Frontal cortex (tissue), 4 donors: ENCODE results near the gene LCN9. TPM values are rescaled to one million over a fixed set of nuclear protein-coding genes. Genes with fewer than 3 reads are reported as not detected.
"Not testable (repeated sequence)": the region's sequence is repeated elsewhere in the genome, so short reads cannot be mapped to it uniquely, and the experiment has no call there.

Experiments
- DNase-seq, 2 donors: peaks; one replicate each; pipeline ENCODE4 v3.0.0; 2012; ENCODE audit warnings: low spot score in 2 of 2
- FAIRE-seq: peaks from 2 replicates; lab custom pipeline; 2012; peaks lifted over from hg19 to GRCh38; lab: Jason Lieb, UNC
- total RNA-seq: library from RNA; depleted of rRNA; stranded (reverse); fragments of >200 nt; gene quantifications from one replicate; pipeline ENCODE4 v1.2.3, GENCODE V29; 2014
- donor health status: control.
- donor health status: control.
- donor health status: control.

Gene LCN9
- not detected for total RNA-seq

DNA sequence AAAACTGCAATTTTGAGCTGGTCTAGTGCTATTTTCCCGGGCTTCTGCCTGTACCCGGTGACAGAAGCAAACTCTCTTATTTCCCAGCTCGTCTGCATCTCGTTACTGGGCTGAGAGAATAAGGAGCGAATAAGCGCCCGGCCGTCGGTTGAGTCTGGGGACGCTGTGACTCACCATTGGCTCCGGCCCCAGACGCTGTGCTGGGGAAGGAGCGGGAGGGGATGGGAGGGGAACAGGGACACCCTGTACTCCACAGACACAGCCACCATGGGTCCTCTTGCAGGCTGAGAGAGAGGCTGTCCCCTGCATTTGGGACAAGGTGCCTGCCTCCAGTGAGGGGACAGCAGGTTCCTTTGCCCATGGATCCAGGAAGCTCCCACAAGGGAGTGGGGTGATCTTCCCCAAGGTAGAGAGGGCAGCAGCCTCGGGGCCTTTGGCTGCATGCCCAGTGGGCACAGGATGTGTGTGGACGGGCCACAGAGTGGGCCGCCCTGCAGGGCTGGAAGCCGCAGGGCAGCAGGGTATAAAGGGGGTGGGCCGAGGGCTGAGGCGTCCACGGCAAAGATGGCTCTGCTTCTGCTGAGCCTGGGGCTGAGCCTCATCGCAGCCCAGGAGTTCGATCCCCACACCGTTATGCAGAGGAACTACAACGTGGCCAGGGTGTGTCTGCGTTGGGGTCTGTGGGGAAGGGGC lies at the start of gene LCN9:
TSS of gene LCN9 (plus strand) at position 552 of the 693 bp plus-strand sequence. CDS start at position 565, 13 bp downstream.
- peak in 1 of 2 donors; percentile 64 for DNase-seq
- no peak for FAIRE-seq

GRCh38 chr9:135613946-135614805 lies 48.9 kb upstream of the LCN9 start:
- DNase-seq (no peak), FAIRE-seq (no peak)

DNA sequence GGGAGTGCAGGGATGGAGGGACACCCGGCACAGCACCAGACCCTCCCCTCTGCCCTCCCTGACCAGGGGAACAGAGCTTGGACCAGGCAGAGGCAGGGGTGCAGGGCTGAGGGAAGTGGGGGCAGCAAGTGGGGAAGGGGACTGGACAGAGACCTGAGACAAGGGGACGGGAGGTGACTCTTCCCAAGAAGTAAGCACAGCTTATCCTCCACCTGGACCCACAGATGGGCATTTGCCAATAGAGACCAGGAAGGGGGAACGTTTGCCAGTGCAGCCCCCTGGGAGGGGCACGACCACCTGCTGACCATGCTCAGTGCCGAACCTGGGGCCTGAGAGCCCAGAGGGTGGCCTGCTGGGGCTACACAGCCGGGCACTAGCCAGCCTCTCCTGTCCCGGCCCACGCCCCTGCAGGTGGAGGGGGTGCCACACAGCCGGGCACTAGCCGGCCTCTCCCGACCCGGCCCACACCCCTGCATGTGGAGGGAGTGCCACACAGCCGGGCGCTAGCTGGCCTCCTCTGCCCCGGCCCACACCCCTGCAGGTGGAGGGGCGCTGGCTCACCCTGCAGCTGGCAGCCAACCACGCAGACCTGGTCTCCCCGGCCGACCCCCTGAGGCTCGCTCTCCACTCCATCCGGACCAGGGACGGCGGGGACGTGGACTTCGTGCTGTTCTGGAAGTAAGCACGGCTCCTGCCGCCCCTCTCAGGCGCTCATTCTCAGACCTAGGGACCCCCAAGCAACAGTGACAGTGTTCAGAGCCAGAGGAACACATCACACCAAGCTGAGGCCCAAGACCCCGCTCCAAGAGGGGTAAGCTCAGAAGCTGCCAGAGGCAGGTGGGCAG lies 48.1 kb upstream of the LCN9 start:
- DNase-seq, result no peak
- FAIRE-seq, result no peak

DNA sequence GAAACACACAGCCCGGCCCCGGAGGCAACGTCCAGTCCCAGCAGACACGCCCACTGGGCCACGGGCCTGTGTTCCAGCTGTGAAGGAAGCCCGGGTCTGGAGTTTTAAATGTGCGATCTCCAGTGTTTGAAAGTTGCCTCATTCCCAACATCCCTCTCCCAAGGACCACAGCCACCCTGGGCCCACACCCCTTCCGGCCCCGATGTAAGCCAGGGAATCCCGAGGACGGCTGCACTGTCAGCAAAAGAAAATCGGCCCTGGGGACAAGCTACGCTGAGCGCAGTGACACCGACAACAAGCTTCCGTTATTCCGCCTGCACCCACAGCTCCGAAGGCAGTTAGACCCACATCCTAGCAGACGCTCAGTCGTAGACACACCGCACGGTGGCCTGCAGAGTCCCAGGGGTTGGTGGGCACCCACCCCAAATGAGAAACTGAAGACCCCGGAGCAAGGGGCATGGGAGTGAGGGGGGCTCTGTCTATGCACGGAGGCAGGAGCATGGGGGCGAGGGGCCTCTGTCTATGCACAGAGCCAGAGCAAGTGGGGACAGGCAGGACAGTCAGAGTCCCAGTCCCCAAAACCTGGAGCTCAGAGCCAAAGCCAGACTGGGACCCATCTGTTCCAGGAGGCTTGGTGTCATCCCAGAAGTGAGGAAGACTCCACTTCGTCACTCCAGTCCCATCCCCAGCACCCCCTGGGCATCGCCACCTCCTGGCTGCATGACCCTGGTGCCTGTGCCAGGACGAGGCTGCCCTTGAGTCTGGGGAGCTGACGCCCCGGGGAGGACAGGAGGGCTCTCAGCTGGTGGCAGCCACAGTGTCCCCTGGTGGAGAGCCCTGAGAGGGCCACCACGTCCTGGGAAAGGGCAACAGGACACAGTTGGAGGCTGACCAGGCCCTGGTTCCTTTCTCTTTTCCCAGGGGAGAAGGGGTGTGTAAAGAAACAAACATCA lies 47.2 kb upstream of the LCN9 start:
- FAIRE-seq, result no peak
- DNase-seq, result no peak

- DNase-seq (no peak), FAIRE-seq (no peak)
These were observed 46.2 kb upstream of the LCN9 start for GRCh38 chr9:135616619-135617537.

GRCh38 chr9:135617538-135617900 lies 45.6 kb upstream of the LCN9 start:
- FAIRE-seq, result no peak
- DNase-seq, result no peak

GRCh38 chr9:135617991-135618411 lies 45.1 kb upstream of the LCN9 start:
- DNase-seq, result no peak
- no peak for FAIRE-seq

GRCh38 chr9:135618866-135619598 lies 44.1 kb upstream of the LCN9 start:
- DNase-seq, result no peak
- FAIRE-seq, result no peak

DNA sequence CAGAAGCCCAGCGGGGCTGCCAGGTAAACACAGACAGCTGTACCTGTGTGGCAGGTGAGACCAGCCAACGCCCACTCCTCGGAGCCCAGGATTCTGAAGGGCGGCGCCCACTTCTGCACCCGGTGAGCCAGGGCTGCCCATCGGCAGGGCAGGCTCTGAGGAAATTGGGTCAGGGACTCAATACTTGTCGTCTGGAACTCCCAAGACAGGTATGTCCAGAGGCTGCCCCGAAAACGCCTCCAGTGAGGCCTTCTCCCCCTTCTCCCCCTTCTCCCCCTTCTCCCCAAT lies 43.6 kb upstream of the LCN9 start:
- FAIRE-seq, result no peak
- DNase-seq, result no peak

- DNase-seq, result no peak
- FAIRE-seq, result no peak
These were observed 42.6 kb upstream of the LCN9 start for GRCh38 chr9:135620558-135620957.

GRCh38 chr9:135622415-135623020 lies 40.6 kb upstream of the LCN9 start:
- FAIRE-seq (no peak), DNase-seq (no peak)

- no peak for FAIRE-seq
- no peak for DNase-seq
These were observed 38.8 kb upstream of the LCN9 start for GRCh38 chr9:135624282-135624681.

DNA sequence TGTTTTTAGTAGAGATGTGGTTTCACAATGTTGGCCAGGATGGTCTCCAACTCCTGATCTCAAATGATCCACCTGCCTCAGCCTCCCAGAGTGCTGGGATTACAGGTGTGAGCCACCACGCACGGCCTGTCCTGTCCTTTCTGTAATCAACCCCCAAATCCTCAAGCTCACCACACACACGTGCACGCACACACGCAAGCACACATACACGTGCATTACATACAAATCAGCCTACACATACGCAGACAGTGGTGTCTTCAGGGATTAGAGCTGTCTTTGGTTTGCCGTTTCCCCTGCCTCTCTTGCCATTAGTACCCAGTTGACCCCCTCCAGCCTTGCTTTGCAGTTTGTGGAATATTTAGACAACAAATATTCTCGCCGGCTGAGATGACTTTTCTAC lies 30.3 kb upstream of the LCN9 start:
- FAIRE-seq (no peak), DNase-seq (no peak)

- FAIRE-seq, DNase-seq: not testable (repeated sequence)
These were observed 26.1 kb upstream of the LCN9 start for GRCh38 chr9:135636930-135637530.

DNA sequence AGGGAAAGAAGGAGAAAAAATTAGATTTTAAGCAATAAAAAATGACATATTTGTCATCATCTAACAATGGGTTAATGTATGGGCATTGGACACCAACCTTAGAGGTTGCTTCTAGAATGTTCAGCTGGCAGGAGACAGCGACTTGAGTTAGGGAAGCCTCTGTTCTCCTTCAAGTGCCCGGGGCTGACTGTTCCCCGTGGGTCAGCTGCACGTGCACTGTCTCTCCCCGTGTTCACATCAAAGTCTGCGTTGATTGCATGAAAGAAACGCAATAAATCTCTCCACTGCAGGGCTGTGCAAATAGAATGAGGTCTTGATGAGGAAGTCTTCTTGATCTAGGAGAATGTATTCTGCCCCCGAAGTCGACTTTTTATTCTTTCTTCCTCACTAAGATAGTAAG lies 23.9 kb upstream of the LCN9 start, which contains the start of gene GLT6D1:
TSS of gene GLT6D1 (minus strand) at position 345 of the 400 bp plus-strand sequence. CDS start 353 bp downstream, outside the sequence.
- FAIRE-seq, result no peak
- DNase-seq, result no peak

GRCh38 chr9:135641047-135641446 lies 22.1 kb upstream of the LCN9 start:
- FAIRE-seq (no peak), DNase-seq (no peak)

- DNase-seq (no peak), FAIRE-seq (no peak)
These were observed 21.4 kb upstream of the LCN9 start for GRCh38 chr9:135641745-135642144.
